Osteocyte (in vitro differentiated cells): Measurements from ENCODE around the gene MFSD6. TPM values are rescaled to one million over a fixed set of nuclear protein-coding genes. Genes with fewer than 3 reads are reported as not detected.
"Not testable (repeated sequence)": the region's sequence is repeated elsewhere in the genome, so short reads cannot be mapped to it uniquely, and the experiment has no call there.

Experiments used
- DNase-seq: peaks from one replicate; pipeline ENCODE4 v3.0.0; 2021; ENCODE audit warnings: mixed read lengths; ENCODE audit not compliant: unreplicated experiment; ENCODE audit errors: extremely low spot score
- H3K27ac Mint-ChIP-seq: one replicate; pipeline ENCODE4 v1.8.0; 2021; ENCODE audit warnings: mild to moderate bottlenecking, mixed read lengths; ENCODE audit not compliant: unreplicated experiment
- H3K27me3 Mint-ChIP-seq: one replicate; pipeline ENCODE4 v1.8.0; 2021; ENCODE audit warnings: mixed read lengths; ENCODE audit not compliant: unreplicated experiment
- H3K36me3 Mint-ChIP-seq: one replicate; pipeline ENCODE4 v1.8.0; 2021; ENCODE audit warnings: mixed read lengths; ENCODE audit not compliant: unreplicated experiment
- H3K4me1 Mint-ChIP-seq: one replicate; pipeline ENCODE4 v1.8.0; 2021; ENCODE audit warnings: mixed read lengths; ENCODE audit not compliant: unreplicated experiment
- H3K4me3 Mint-ChIP-seq: one replicate; pipeline ENCODE4 v1.8.0; 2021; ENCODE audit warnings: mild to moderate bottlenecking, moderate library complexity, mixed read lengths; ENCODE audit not compliant: unreplicated experiment
- H3K9me3 Mint-ChIP-seq: one replicate; pipeline ENCODE4 v1.8.0; 2021; ENCODE audit warnings: mixed read lengths; ENCODE audit not compliant: unreplicated experiment
- CTCF ChIP-seq: fragments of 200-600 bp; sonication (generic); IDR thresholded peaks from 2 replicates; pipeline ENCODE4 v1.5.0; 2021; ENCODE audit warnings: antibody characterized with exemption, mild to moderate bottlenecking, moderate library complexity
- total RNA-seq: library from RNA; stranded (reverse); gene quantifications from 2 replicates; pipeline ENCODE4 v1.2.1, GENCODE V29; 2021

The MFSD6 gene
- total RNA-seq, 1 donor from 2014 or later, result 12.1 TPM

GRCh38 chr2:190503088-190503487, 94.9 kb downstream of the MFSD6 start:
- no peak overlapping the region for H3K4me3 Mint-ChIP-seq
- no peak for TF ChIP-seq CTCF
- peaks cover 5% of the 10 kb centered on the region for H3K4me1 Mint-ChIP-seq
- H3K27me3 Mint-ChIP-seq, result no peaks in the 10 kb centered on the region
- no peak for DNase-seq
- no peak overlapping the region for H3K27ac Mint-ChIP-seq
- H3K9me3 Mint-ChIP-seq, result no peaks in the 10 kb centered on the region
- peaks cover 18% of the 10 kb centered on the region for H3K36me3 Mint-ChIP-seq

GRCh38 chr2:190504912-190505311, 96.8 kb downstream of the MFSD6 start:
- peaks cover 10% of the 10 kb centered on the region for H3K36me3 Mint-ChIP-seq
- H3K9me3 Mint-ChIP-seq, result no peaks in the 10 kb centered on the region
- H3K4me1 Mint-ChIP-seq, result peaks cover 5% of the 10 kb centered on the region
- H3K27ac Mint-ChIP-seq, result no peak overlapping the region
- DNase-seq, result no peak
- no peak overlapping the region for H3K4me3 Mint-ChIP-seq
- H3K27me3 Mint-ChIP-seq, result no peaks in the 10 kb centered on the region
- TF ChIP-seq CTCF, result no peak

GRCh38 chr2:190505696-190506095, 97.5 kb downstream of the MFSD6 start:
- peaks cover 8% of the 10 kb centered on the region for H3K36me3 Mint-ChIP-seq
- H3K27me3 Mint-ChIP-seq, result no peaks in the 10 kb centered on the region
- no peak for DNase-seq
- H3K4me3 Mint-ChIP-seq, result no peak overlapping the region
- H3K9me3 Mint-ChIP-seq, result no peaks in the 10 kb centered on the region
- TF ChIP-seq CTCF, result no peak
- H3K4me1 Mint-ChIP-seq, result peaks cover 5% of the 10 kb centered on the region
- no peak overlapping the region for H3K27ac Mint-ChIP-seq

- TF ChIP-seq CTCF, result no peak
- Mint-ChIP-seq H3K27ac (no peak overlapping the region), H3K36me3 (peaks cover 7% of the 10 kb centered on the region), H3K27me3 (no peaks in the 10 kb centered on the region), H3K4me1 (peaks cover 5% of the 10 kb centered on the region), H3K4me3 (no peak overlapping the region), H3K9me3 (no peaks in the 10 kb centered on the region)
- DNase-seq, result no peak
Measured at GRCh38 chr2:190506666-190507065, 98.5 kb downstream of the MFSD6 start.

- Mint-ChIP-seq H3K27me3 (no peaks in the 10 kb centered on the region), H3K27ac (no peak overlapping the region), H3K4me3 (no peak overlapping the region), H3K9me3 (no peaks in the 10 kb centered on the region), H3K36me3 (peaks cover 7% of the 10 kb centered on the region), H3K4me1 (peaks cover 5% of the 10 kb centered on the region)
- no peak for TF ChIP-seq CTCF
- no peak for DNase-seq
Measured at GRCh38 chr2:190507135-190507534, 99.0 kb downstream of the MFSD6 start.

- not testable (repeated sequence) for H3K36me3 Mint-ChIP-seq, H3K27ac Mint-ChIP-seq, H3K4me1 Mint-ChIP-seq, DNase-seq, H3K4me3 Mint-ChIP-seq, H3K9me3 Mint-ChIP-seq, H3K27me3 Mint-ChIP-seq
Measured at GRCh38 chr2:190509895-190510294, 101.7 kb downstream of the MFSD6 start.
